HG02759 (cell line): Measurements from ENCODE around the gene GPR137.
"Not testable (repeated sequence)": the region's sequence is repeated elsewhere in the genome, so short reads cannot be mapped to it uniquely, and the experiment has no call there.

Experiments used
- ATAC-seq: cut with Tn5 transposase; IDR thresholded peaks from one replicate; pipeline ENCODE4 v1.9.1; 2021; ENCODE audit warnings: mild to moderate bottlenecking, moderate library complexity; ENCODE audit not compliant: unreplicated experiment

The GPR137 gene

GRCh38 chr11:64298966-64299846 lies 13.6 kb downstream of the GPR137 start:
- ATAC-seq: no peak

GRCh38 chr11:64299847-64300648 lies 14.4 kb downstream of the GPR137 start, which contains the start of gene CATSPERZ:
TSS of gene CATSPERZ (plus strand) at chr11:64300358. CDS start at chr11:64300411, 53 bp downstream.
- ATAC-seq: no peak

- no peak for ATAC-seq
Observed at GRCh38 chr11:64303109-64304031, 17.7 kb downstream of the GPR137 start.

- ATAC-seq: no peak
Observed at GRCh38 chr11:64304032-64304315, 18.3 kb downstream of the GPR137 start.

GRCh38 chr11:64304316-64305072 lies 18.8 kb downstream of the GPR137 start:
- peak; percentile 27 for ATAC-seq

GRCh38 chr11:64305075-64305690 lies 19.5 kb downstream of the GPR137 start, which contains the start of gene ESRRA:
TSS of gene ESRRA (plus strand) at chr11:64305524. CDS start at chr11:64307180, 1,656 bp downstream.
- peak; percentile 75 for ATAC-seq

- ATAC-seq: peak; percentile 23
Observed at GRCh38 chr11:64305691-64306562, 20.3 kb downstream of the GPR137 start.

GRCh38 chr11:64306563-64306875 lies 20.9 kb downstream of the GPR137 start:
- no peak for ATAC-seq

- ATAC-seq: no peak
Observed at GRCh38 chr11:64306876-64307622, 21.4 kb downstream of the GPR137 start.

GRCh38 chr11:64307795-64308194 lies 22.1 kb downstream of the GPR137 start:
- ATAC-seq: not testable (repeated sequence)

GRCh38 chr11:64312947-64313346 lies 27.3 kb downstream of the GPR137 start:
- ATAC-seq: no peak

GRCh38 chr11:64313491-64314145 lies 28.0 kb downstream of the GPR137 start:
- ATAC-seq: no peak

GRCh38 chr11:64314146-64314804 lies 28.6 kb downstream of the GPR137 start:
- ATAC-seq: no peak

- ATAC-seq: no peak
Observed at GRCh38 chr11:64314805-64315561, 29.3 kb downstream of the GPR137 start.

GRCh38 chr11:64315667-64316526 lies 30.2 kb downstream of the GPR137 start:
- ATAC-seq: not testable (repeated sequence)
